ENCODE measurements around the gene ALS2.

GRCh38 chr2:201734111-201734510 lies 46.6 kb downstream of the ALS2 start:
- TF ChIP-seq CTCF (IDR thresholded peaks at IDR 0.05): no peak
- TF ChIP-seq POLR2A (IDR thresholded peaks at IDR 0.05): no peak

Data from prostate gland (tissue), 2 donors.